Measurements from ENCODE around the gene UBASH3A.
A peak's percentile ranks its signal among the peaks of the same experiment; 100 is the strongest.

Gene UBASH3A

DNA sequence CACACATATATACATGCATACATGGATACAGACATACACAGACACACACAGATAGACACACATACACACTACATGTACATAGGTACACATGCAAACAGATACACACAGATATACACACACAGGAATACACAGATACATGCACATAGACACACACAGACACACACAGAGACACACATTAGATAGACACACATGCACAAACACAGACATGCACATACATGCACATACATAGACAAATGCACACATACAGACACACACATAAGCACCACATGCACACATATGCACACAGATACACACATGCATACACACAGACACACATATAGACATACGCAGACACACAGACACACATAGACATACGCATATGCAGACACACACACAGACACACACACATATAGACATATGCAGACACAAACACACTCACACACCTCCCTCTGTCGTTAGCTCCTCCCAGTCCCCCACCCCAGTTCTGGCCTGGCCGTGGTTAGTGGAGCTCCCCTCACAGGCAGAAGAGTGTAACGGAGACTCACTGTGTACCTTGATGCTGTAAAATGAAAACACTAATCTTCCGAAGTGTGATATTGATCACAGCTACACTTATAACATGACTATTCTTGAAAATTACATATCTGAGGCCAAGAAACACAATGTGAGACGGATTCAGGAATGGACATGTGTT lies 7.6 kb downstream of the UBASH3A start:
- DNase-seq (ENCODE audit: low read depth), result no peak

DNA sequence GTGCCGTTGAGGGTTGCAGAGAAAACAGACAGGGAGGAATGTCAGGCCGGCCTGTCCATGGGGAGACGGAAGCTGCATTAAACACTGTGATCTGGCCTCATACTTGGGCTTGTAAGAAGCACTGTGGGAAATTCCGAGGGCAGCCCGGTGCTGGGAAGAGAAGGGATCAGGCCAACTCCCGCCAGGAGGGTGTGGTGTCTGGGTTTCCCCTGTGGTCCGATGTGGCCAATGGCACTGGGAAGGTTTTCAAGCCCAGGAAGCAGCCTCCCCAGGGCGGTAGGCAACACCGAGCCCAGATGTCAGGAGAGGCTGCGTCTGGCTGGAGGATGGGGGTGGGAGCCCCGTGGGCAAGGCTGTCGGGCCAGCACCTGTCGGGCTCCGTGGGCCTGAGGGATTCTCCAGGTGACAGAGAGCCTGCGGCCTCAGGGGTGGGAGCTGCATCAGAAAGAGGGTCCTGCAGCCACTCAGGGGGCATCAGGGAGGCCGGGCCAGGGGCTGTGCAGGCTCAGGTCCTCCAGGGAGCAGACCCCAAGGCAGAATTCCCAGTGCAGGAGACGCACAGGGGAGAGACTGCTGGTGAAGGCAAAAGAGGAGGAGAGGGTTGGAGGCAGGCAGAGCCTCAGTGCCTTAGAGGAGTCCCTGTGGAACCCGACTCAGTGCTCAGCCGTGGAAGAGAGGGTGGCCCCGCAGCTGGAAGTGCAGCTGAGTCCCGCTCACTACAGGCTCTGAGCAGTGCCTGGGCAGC lies 8.4 kb downstream of the UBASH3A start:
- no peak for DNase-seq (ENCODE audit: low read depth)

DNA sequence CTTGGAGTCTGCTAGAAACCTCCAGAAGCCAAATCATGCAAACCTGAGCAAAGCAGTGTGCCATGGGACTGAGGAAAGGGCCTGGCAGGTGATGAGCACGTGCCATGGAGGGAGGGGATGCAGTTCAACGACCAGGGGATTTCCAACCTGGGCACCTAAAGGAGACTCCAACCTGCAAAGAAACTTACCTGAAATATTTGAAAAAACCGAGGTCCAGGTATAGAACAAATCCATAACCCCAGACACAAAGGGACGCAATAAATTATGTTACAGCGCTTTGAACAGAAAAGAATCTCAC lies 8.9 kb downstream of the UBASH3A start:
- no peak for DNase-seq (ENCODE audit: low read depth)

DNA sequence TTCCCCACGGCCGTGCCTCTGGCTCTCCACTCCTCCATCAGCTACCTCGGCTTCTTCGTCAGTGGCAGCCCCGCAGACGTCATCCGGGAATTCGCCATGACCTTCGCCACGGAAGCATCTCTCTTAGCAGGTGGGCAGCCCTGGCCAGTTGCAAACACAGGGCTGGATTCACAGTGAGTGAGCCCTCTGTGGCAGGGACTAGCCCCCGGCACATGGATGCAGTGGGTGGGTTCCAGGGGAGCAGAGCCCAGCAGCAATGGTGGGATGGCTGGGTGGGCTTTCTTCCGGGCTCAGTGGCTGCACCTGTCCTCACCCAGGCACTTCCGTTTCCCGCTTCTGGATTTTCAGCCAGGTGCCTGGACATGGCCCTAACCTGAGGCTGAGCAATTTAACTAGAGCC lies 9.4 kb downstream of the UBASH3A start:
- no peak for DNase-seq (ENCODE audit: low read depth)

DNA sequence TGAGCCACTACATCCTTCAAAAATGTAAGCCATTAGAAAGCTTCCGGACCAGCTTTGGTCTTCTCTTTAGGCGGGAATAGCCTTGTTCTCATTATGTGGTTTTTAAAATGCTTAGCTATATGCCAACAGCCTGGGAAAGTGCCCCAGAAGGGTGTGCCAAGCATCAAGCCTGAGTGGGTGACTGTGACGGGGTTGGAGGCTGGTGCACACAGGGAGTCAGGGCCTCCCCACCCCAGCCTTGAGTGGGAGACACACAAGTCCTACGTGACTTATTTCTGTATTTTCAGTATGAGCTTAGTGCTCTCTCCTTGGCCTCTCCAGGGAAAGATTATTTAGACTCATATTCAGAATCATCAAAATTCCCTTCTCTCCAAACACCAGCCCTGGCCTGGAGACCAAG lies 9.8 kb downstream of the UBASH3A start:
- DNase-seq (ENCODE audit: low read depth), result no peak

DNA sequence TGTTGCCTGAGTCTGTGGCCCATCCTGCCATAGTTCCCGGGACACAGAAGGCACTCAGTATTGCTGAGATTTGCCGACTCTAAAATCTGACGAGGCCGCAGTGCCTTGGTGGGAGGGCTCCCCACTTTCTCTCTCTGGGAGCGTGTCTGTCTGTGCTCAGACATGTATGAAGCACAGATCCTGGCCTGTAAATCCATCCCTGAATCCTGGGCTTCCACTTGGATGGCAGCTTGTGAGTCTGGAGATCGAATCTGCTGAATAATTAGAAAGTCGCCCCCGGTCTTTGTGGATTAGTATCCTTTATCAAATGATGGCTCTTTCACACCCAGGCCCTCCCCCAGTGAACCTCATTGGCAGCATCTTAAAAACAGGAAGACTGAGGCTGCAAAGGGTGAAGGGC lies 10.4 kb downstream of the UBASH3A start:
- no peak for DNase-seq (ENCODE audit: low read depth)

DNA sequence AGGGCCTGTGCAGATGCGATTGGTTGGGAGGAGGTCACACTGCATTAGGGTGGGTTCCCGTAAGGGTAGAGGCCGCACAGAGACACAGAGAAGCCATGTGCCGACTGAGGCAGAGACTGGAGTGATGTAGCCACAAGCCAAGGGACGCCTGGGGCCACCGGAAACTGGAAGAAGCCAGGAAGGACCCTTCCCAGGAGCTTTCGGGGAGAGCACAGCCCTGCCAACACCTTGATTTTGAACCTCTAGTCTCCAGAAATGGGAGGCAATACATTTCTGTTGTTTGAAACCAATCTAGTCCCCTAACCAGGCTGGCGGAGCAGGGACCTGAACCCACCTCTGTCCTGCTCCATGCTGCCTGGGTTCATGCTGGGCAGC lies 10.8 kb downstream of the UBASH3A start:
- DNase-seq (ENCODE audit: low read depth), result no peak

DNA sequence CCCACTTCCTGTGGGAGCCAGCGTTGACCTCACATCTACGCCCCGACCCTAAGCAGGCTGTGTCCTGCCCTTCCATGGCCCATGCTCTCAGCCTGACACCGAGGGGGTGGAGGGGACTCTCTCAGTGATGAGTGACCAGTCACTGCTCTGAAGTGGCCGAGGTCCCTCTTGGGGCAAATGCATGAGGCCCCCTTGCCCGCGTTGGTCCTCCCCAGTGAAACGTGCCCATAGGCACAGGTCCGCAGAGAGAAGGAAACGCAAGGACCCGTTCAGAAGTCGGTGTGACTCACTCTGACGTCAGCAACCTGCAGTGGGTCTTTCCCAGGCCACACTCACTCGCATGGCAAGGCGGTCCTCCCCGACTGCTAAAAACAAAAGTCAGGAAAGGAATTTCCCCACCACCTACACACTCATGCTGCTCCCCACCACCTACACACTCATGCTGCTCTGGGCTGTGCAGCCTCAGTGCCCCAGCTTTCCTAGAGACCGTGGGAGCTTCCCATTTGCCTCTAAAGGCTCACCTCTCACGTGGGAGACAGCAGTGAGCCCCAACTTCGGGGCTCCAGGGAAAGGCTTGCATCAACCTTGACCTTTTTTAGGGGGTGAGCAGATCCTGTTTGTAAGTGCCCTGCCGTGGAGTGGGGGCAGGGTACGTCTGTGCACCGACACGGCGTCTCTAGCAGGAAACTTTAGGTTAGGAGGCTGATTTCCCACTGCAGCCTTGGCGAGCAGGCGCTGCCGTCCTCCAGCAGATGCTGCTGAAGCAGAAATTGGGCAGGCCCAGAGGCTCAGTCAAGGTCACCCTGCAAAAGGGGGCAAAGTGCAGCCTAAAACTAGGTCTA lies 11.4 kb downstream of the UBASH3A start:
- DNase-seq (ENCODE audit: low read depth), result peak; percentile 63

DNA sequence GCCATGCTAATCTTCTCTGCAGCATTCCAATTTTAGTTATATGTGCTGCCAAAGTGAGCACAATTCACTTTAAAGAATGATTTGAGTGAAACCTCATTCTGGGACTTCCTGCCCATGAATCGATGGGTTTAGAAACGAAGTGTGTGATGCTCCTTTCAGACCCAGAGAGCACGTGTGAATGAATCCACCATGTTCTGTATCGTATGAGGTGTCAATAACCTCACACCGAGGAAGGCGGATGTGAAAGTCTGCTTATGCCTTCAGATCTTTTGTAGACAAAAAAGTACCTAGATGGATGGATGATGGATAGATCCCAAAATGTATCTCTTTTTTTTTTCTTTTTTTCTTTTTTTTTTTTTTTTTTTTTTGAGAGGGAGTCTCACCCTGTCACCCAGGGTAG lies 13.8 kb downstream of the UBASH3A start:
- DNase-seq (ENCODE audit: low read depth), result no peak

DNA sequence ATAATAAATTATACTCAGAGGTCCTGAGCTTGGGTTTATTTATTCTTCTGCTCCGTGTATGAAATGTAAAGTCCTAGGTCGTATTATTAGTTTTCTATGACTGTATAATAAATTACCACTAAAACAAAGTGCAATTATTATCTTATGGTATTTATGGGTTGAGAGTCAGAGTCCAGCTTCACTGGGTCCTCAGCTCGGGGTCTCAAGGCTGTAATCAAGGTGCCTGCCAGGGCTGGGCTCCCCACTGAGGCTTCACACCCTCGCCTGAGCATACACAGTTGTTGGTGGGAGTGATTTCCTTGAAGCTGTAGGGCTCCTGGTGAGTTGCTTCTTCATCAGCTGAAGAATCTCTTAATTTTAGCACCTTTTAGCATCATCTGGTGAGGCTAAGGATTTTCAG lies 15.2 kb downstream of the UBASH3A start:
- DNase-seq (ENCODE audit: low read depth), result no peak

DNA sequence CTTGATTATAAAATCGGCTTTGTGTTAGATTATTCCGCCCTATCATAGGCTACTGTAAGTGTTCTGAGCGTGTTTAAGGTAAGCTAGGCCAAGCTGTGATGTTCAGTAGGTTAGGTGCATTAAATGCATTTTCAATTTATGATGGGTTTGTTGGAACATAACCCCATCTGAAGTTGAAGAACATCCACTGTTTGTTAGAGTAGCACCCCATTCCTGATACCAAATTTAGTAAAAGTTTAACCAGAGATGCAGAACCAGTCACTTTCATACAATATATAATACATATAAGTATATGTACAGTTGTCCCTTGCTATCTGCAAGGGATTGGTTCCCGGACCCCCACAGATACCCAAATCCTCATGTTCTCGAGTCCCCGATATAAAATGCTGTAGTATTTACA lies 16.1 kb downstream of the UBASH3A start:
- no peak for DNase-seq (ENCODE audit: low read depth)

DNA sequence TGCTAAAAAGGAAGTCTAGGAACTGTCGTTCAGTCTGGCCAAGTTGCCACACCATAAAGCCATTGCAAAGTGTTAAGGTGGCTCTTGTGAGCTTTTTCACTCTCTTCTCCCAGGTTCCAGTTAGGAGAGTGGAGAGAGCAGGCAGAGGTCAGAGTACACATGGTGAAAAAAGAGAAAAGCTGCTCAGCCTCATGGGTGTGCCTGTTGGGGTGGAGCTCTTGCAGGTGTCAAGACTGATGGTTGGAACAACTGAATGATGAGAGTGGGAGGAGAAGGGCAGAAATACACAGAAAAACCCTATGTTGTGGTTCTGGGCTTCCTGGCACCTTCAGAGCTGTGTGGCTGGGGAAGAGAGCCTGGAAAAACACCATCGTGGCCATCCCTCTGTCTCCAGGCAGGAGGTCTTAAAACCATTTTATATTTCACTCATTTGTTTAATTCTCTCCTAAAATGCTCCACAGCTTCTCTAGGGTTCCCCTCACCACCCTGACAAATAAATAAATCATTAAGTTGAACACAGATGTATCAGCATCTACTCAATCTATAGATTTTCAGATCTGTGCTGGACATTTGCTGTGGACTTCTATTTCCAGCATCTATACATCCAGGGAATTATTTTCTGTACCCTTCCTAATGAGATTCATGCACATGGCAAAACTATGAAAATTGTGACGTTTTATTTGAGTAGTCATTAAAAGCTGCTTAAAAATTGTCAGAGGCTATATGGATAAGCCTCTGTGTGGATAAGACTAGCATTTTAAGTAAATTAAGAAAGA lies 17.5 kb downstream of the UBASH3A start:
- no peak for DNase-seq (ENCODE audit: low read depth)

DNA sequence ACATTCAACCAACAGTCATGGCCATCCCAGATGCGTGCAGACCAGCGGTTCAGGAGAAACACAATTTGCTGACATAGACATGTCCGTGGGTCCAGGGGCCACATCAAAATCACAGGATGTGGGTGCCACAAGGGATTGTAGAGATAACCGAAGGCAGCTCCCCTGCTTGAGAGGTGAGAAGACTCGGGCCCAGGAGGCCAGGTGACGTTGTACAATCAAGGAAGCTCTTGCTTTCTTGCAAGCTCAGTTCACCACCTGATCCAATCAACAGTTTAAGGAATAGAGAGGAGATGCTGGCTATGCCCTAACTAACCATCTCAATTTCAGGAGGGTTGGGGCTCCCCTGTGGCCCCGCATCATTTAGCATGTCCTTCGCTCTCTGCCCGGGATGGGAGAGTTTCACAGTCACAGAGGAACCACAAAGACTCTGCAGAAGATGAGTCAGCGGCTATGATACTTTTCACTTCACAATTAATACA lies 19.5 kb downstream of the UBASH3A start:
- DNase-seq (ENCODE audit: low read depth), result no peak

DNA sequence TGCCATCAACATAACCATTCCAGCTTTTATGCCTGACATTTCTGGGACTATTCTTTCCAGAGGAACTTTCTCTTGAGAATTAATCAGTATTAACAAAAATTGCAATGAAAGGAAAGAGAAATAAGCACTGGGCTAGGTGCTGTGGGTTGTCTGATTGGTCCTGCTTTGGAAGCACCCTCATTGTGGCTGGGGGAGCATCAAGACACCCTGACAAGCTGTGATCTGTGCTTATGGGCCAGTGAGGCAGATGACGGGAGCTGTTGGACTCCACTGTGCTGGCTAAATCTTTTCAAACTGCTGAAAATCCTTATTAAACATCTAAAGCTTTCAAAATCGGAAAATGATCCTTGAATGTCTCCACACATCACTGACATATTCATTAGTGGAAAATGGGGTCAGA lies 20.0 kb downstream of the UBASH3A start:
- DNase-seq (ENCODE audit: low read depth), result no peak

DNA sequence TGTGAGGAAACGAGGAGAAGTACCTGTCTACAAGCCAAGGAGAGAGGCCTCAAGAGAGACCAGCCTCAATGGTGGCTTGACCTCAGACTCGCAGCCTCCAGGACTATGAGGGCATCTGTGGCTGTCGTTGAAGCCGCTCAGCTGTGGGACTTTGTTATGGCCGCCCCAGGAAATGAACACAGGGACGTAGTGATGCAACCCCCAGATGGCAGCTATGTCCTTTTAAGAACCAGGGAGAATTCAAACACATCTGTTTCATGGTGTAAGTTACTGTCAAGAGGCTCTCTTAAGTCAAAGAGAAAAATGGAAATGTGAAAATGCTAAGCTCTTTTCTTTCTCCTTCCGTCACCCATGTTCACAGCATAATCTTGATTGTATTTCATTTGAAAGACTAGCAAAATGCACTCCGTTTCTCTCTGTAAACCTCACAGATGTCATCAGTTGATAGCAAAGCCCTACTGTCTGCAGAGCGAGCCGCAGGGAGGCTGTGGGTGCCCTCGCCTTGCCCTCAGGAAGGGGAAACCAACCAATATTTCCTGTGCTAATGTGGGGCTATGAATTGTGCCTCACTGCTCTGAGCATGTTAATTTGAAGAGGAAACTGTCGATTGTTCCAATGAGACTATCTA lies 21.3 kb downstream of the UBASH3A start:
- DNase-seq (ENCODE audit: low read depth), result no peak

DNA sequence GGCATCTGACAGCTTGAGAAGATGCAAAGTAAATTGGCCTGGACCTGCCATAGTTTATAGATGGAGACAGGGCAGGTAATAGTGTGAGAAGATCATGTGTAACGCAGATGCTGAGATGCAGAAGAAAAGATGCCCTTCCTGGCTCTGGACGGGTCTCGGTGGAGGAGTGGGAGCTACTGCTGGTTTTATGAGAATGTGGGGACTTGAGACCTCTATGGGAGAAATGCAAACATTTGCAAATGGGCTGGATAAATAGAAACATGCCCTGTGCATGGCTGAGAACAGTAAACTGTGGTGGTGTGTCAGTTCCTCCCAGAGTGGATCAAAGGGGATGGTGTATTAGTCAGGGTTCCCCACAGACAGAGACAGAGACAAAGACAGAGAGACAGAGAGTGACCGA lies 21.9 kb downstream of the UBASH3A start:
- no peak for DNase-seq (ENCODE audit: low read depth)

DNA sequence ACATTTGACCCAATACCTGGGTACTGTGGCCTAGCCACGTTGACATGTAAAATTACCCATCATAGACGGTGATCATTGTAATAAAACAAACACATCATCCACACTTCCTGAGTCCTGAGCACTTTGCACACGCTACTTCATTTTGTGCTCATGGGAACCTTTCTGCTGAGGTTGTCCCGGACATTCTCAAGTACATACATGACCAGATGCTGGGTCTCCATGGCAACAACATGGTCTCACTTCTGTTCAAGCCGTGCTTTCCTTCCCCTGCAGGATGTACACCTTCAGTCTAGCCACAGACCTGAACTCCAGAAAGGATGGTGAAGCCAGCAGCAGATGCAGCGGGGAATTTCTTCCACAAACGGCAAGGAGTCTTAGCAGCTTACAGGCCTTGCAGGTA lies 22.7 kb downstream of the UBASH3A start:
- DNase-seq (ENCODE audit: low read depth), result no peak

DNA sequence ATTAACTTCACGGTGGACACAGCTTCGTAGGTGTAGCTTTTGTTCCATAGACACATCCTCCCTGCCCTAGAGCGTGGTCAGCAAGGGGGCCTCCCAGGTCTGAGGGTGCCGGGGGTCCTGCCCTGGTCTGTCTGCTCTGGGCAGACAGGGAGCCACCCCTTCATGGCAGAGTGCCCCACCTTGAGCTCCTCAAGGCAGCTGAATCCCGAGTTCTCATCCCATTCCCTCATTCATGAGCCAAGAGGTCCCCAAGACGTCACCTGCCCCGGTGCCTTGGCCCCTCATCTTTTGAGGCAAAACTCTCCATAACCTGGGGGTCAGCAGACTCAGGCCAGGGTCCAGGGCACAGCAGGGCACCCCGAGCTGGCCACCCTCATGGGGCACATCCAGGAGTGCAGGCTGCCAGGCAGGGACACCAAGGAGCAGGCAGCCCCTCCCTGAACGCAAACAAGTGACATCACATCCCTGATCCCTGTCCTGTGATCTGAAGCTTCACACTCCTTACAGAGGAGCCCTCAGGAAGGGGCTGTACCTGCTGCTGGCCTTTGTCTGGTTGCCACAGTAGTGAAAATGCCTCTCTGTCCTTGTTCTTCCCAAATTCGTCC lies 23.3 kb downstream of the UBASH3A start:
- DNase-seq (ENCODE audit: low read depth), result no peak

DNA sequence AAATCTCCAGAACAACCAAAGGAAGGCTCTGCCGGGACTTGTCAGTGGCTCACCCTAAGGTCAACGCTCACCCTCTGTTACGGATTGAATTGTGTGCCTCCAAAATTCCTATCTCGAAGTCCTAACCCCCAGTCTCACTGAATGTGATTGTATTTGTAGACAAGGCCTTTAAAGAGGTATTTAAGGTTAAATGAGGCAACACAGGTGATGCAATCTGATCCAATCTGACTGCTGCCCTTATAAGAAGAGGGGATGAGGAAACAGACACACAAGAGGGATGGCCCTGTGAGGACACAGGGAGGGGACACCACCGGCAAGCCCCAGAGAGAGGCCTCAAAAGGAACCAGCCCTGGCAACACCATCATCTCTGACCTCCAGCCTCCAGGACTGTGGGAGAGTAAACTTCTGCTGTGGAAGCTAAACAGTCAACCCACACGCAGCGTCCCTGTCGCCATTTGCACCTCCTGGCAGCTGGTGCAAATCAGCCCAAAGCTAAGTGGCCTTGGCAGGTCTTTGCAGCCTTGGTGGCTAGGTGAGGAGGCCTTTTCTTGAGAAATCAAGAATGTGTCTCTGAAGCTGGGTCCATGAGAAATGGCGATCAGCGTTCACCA lies 24.2 kb downstream of the UBASH3A start:
- no peak for DNase-seq (ENCODE audit: low read depth)

DNA sequence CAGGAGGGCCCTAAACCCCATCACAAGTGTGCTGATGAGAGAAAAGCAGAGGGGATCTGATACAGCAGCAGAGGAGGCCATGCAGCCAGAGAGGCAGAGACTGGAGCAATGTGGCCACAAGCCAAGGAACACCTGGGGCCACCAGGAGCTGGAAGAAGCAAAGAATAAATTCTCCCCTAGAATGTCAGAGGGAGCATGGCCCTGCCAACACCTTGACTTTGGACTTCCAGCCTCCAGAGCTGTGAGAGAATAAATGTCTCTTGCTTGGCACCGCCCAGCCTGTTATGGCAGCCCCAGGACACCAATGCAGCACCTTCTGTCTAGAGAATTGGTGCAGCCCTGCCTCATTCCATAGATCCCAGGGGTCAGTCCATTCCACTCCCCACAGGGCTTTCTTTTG lies 25.3 kb downstream of the UBASH3A start:
- DNase-seq (ENCODE audit: low read depth), result no peak

DNA sequence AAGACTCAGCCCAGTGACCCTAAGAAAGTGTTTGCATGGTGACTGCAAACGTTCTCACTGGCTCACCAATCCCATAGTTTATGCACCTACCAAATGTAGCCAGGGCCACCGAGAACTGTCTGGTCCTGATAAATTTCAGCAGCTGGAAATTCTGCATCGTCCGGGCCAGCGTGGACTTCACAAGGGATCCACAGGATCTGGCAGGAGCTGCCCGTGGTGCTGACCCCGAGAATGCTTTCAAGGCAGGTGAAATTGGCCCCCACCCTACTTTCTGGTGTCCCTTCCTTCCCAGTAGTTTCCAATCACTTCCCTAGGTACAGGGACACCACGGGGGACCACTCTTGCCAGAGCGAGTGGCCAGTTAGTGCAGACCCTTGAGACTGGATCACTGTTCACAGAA lies 26.2 kb downstream of the UBASH3A start:
- no peak for DNase-seq (ENCODE audit: low read depth)

All from stimulated activated CD8-positive, alpha-beta memory T cell treated with anti-CD3 and anti-CD28 coated beads, Interleukin-15, amount 100 ng/mL, for 24 hours (primary cell).